Body of pancreas (tissue), 2 donors: ENCODE measurements around the gene LACTBL1. TPM values are rescaled to one million over a fixed set of nuclear protein-coding genes. Genes with fewer than 3 reads are reported as not detected.

Source experiments
- total RNA-seq, 2 donors: library from RNA; depleted of rRNA; stranded (reverse); fragments of >200 nt; gene quantifications; one replicate each; pipeline ENCODE4 v1.1.0, GENCODE V29; 2016

Gene LACTBL1
- total RNA-seq, 2 donors from 2014 or later = not detected

Other genes with a start within 250 kb of the LACTBL1 start
- not detected for gene TEX46, start 43.0 kb upstream of the LACTBL1 start, total RNA-seq
- 10 to 100 TPM; 36.6 to 63.6 TPM for gene KDM1A, start 46.6 kb upstream of the LACTBL1 start, total RNA-seq
- 1 to 10 TPM; 4.6 to 8.0 TPM for gene LUZP1, start 196.0 kb upstream of the LACTBL1 start, total RNA-seq
- gene HTR1D, start 244.6 kb upstream of the LACTBL1 start, total RNA-seq = not detected